Erythroblast (primary cell): Measurements from ENCODE around the gene FARSB.

Experiments
- DNase-seq, 2 experiments: peaks; one replicate each; lab custom pipeline; 2025; lab: John Stamatoyannopoulos, UW
- GATA1 ChIP-seq: IDR thresholded peaks from 2 replicates; pipeline ENCODE4 v1.6.1; 2011; ENCODE audit warnings: low read depth, mild to moderate bottlenecking, control low read depth, low read length, moderate library complexity
- POLR2A ChIP-seq: IDR thresholded peaks from 2 replicates; pipeline ENCODE4 v1.6.1; 2011; ENCODE audit warnings: mild to moderate bottlenecking, low read length

The FARSB gene

DNA sequence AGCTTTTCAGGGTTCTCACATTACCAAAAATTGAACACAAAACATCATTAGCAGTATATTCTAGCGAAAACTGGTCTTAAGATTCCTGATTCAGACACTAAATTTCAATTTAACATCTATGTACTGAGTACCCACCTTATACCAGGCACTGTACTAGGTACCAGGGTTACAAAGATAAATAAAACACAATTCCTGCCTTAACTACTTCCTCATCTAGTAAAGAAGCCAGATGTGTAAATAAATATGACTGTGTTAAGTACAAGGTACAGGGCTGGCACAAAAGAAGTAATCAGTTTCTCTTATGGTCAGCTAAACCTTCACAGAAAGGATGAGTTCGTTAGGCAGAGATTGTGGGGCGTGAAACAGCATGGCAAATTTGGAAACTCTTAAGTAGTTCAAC lies 6.1 kb downstream of the FARSB start:
- no peak for DNase-seq
- TF ChIP-seq GATA1: no peak
- TF ChIP-seq POLR2A: no peak

DNA sequence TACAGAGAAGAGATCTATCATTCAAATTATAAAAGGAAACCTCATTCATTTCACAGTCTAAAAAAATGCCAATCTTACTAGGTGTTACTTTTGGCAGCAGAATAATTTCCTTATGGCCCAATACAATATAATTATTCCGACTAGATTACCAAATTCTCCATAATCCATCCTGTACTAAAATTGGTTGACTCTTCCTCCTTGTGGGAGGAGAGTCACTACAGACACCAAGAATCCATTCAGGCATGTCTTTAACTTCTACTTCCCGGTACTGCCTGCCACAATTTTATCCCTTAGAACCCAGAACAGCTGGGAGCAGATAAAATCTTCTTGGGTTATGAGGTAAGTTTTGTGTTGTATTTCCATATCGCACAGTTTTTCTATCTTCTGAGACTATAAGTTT lies 9.9 kb downstream of the FARSB start:
- no peak for DNase-seq
- no peak for TF ChIP-seq GATA1
- no peak for TF ChIP-seq POLR2A

DNA sequence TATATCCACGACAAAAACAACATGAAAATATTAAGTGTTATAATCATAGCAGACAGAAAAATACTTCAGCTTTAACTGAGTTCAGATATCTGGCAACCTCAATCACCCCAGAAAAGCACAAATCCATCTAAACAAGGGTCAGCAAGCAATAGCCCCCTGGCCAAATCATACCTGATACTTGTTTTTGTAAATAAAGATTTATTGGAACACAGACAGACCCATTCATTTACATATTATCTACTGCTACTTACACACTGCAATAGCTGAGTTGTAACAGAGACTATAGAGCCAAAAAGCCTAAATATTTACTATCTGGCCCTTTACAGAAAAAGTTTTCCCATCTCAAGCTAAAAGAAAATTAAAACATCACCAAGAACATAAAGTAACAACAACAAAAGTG lies 12.8 kb downstream of the FARSB start:
- TF ChIP-seq POLR2A: no peak
- DNase-seq: no peak

DNA sequence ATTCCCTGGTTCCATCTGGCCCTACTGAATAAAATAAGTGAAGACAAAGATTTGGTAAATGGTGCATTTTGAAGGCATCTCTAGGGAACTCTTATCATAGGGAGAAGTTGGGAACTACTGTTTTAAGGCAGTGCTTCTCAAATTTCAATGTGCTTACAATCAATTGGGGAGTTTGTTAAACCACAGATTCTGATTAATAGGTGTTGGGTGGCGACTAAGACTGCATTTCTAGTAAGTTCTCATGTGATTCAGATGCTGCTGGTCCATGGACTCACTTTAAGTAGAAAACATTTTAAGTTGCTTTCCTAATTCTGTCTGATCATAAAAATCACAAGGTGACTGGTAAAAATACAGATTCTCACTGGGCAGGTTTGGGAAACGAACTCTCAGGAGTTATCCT lies 14.6 kb downstream of the FARSB start:
- no peak for DNase-seq
- no peak for TF ChIP-seq POLR2A
- TF ChIP-seq GATA1: no peak

DNA sequence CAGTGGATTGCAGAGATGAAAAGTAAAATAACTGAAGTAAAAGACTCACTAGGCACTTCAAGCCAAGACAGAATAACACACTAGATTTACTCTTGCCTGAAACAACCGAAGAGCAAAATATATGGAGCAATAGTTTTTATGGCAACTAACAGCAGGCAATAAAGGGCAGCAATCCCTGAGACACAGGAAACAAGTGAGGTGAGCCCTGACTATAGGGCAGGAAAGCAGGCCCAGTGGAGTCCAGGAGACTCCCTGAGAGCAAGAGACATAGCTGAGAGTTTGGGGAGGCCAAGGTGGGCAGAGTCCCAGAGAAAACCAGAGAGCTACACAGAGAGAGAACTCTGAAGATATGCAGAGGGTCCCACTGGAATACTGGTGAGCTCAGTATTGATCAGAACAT lies 18.8 kb downstream of the FARSB start:
- no peak for DNase-seq

DNA sequence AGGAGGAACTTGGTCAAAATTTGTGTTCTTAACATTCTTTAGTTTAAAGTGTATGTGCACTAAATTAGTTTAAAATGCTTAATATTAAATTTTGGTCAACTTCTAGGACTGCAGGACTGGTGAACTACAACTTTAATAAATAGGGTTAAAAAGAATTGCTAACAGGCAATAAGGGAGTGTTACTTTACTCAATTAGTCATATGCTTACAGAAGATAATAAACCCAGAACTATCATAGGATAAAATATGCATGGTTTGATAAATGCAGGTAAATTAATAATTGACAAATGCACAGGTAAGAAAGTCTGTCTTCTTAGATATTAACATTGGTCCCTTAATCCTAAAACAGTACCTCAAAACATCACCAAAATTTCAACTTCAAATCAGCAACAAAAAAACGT lies 20.6 kb downstream of the FARSB start:
- TF ChIP-seq POLR2A: no peak
- no peak for TF ChIP-seq GATA1

More for the DNA sequence above, 18.8 kb downstream of the FARSB start:
- no peak for TF ChIP-seq GATA1
- no peak for TF ChIP-seq POLR2A

DNA sequence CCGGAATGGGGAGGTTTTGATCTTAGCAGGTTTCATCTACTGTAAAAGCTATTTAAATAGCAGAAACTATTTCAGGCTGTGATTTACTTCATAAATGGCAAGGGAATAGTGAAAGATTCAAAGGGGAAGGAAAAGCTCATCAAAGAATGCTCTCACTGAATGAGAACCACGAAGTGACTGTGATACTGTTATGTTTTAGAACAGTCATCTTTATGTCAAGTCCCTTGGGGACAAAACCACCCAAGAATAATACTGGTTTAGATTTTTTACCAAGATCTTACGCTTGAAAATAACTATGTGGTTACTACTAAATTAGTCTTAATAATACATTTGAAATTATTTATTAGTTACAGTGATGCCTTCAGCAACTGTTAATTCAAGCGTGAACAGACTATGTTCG lies 28.1 kb downstream of the FARSB start:
- no peak for DNase-seq
- TF ChIP-seq GATA1 (no peak), POLR2A (no peak)

More for the DNA sequence above, 20.6 kb downstream of the FARSB start:
- no peak for DNase-seq

DNA sequence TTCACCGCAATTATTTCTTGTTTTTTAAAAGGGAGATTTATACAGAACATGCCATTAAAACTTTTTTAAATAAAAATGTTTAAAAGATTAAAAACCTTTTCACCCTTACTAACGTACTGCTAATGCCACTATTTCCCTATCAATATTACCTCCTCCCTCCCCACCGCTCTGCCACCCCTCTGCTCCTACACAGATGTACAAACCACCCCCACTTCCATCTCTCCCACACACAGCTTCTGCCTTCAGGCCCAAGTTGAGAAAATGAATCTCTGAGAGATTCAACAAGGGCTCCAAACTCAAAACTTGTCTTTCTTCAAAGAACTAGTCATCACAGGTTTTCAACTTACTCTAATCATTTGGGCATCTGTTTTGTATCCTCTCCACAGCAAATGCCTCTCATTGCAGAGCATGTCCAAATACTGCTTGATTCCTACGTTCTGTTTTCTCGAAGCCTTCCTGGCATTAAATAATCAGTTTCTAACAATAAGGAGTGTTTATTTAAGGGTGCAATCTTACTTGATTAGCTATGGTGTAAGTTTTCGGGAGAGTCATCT lies 32.1 kb downstream of the FARSB start:
- DNase-seq: no peak
- TF ChIP-seq POLR2A (no peak), GATA1 (no peak)

DNA sequence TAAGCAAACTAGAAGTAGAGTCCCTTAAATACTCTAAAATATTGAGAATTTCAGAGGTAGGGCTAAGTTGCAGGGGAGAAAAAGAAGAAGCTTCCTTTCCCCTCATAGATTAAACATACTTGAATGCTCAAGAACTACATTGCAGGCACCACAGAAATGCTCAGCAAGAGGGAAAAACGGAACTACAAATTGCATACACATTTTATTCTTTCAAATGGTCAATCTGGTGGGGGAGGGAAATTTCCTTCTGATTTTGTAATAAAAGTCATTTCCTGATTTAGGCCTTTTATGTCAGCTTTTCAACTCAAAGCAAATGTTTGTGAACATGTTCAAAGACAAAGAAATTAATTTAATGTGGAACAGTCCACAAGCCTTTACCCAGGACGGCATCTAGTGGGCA lies 33.0 kb downstream of the FARSB start:
- no peak for DNase-seq
- no peak for TF ChIP-seq GATA1
- no peak for TF ChIP-seq POLR2A

DNA sequence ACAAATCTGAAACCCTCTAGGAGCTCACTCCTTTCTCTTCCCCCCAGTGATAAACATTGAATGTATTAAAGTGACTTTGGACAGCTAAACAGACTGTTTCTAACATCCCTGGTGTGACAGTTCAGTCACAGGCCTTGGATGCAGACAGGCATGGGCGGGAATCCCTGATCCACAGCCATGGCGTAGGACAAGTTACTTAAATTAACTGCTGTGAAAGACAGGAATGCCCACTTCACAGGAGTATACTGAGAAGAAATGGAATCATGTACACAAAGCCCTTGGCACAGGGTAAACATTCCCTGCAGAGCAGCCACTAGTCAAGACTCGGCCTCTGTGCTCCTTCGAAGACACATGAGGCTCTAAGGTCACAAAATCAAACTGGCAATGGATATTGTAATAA lies 34.0 kb downstream of the FARSB start:
- no peak for DNase-seq
- no peak for TF ChIP-seq GATA1
- no peak for TF ChIP-seq POLR2A

DNA sequence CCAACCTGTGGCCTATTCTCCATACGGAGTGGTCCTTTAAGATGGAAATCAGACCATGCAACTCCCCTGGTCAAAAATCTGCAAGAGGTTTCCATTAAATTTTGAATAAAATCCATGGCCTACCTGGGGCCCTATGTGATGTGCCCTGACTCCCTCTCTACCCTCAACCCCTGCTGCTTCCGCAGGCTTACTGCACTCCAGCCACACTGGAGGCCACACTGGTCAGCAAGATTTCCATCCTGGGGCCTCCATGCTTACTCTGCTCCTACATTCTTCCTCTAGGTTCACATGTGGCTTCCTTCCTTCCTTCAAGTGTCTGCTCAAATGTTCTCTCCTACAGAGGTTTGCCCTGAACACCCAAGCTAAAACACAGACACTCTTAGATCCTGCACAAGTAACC lies 40.6 kb downstream of the FARSB start:
- DNase-seq: no peak
- TF ChIP-seq GATA1 (no peak), POLR2A (no peak)

DNA sequence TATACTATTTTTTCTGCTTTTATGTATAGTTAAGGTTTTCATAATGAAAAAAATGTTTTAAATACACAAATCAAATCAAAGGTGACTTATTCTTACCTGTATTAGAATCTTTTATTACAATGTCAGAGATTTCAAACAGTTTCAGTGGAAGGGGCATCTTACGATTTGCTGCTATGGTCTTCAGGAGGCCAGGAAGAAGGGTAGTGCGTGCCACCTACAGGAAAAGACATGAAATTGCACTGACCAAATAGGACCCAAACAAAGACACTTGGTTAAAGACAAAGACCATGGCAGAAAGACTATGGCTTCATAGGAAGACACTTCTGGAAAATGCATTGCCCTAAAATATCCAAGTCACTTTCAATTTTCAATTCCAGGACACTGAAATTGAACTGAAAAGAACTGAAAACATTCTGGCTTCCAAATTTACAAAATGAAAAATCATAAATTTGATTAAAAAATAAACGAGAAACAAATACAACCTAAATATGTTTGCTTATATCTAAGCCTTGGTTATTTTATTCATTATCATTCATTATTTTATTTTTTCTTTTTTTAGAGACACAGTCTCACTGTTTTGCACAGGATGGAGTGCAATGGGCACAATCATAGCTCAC lies 42.1 kb downstream of the FARSB start:
- DNase-seq: peak; percentile 59 to 66
- no peak for TF ChIP-seq POLR2A

DNA sequence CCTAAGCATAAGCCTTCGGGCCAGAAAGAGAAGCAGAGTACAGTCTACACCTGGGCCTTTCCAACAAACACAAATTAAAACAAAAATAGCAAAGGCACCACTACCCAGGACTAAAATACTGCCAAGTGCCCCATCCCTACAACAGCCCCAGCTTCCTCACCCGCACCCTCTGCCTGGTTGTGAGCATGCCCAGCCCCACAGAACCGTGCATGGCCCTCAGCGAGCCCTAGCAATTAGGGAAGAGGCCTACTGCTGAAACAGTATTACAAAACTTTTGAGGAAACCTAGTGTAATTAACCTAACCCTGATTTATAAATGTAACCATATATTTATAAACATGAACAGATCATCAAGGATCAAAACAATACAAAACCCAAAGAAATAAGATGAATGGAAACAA lies 44.2 kb downstream of the FARSB start:
- TF ChIP-seq POLR2A: no peak
- no peak for TF ChIP-seq GATA1
- DNase-seq: no peak

DNA sequence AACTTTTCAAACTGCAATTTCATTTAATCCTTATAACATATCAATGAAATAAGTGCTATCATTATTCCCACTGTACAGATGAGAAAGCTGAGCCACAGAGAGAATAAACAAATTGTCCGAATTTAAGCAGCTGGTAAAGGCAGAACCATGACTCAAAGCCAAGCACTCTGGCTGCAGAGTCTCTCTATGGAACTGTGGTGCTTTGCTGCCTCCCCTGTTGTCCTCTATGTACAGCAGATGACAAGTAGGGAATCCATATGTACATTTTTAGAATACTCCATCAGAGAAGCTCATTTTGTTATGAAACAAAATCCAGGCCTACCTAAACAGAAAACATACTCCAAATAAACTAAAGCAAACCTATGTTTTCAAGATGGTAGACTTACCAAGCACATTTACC lies 45.1 kb downstream of the FARSB start:
- TF ChIP-seq GATA1: no peak
- no peak for TF ChIP-seq POLR2A
- peak; percentile 5 to 20 for DNase-seq

DNA sequence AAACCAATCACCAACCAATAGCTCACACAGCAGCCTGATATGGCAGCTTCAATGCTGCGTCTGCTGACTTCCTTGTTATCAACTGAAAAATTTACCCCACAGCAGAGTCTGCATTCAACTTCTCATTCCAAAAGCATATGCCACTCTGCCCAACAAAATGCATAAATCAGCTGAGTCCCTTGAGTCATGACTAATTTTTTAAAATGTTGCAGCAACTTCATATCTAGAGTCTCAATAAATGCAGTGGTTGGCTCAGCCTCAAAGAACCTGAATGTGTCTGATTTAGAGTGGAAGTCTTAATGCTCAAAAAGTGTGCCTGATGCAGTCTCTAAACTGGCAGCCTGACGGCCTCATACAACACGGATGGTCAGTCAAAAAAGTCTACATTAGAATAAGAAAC lies 46.5 kb downstream of the FARSB start:
- no peak for DNase-seq
- TF ChIP-seq POLR2A (no peak), GATA1 (no peak)

DNA sequence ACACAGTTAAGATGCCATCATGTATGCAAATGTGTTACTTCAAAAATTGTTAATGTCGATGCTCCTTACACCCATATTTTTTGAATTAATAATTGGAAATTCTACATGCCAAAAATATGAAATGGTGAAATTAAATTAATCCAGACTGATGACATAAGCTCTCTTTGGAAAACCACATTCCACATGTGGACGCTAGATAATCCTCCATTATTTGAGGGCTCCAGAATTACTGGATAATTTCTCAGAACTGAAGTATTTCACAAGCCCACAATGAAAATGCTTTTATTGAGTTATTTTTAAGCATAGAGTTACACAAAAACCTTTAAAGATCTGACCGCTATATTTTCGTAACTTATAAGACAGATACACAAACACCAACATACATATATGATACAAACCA lies 47.8 kb downstream of the FARSB start:
- TF ChIP-seq GATA1: no peak
- DNase-seq: no peak
